PC-3 (cell line): ENCODE results near the gene ARHGAP26.

Experiments used
- CTCF ChIP-seq: fragments of 300-600 bp; sonication (generic); conservative IDR thresholded peaks from 2 replicates; pipeline ENCODE4 v1.5.1; 2017; ENCODE audit warnings: antibody characterized with exemption, low read depth, mild to moderate bottlenecking, low read length
- EZH2 ChIP-seq: fragments of 300-600 bp; sonication (generic); IDR thresholded peaks from one replicate; pipeline ENCODE4 v1.6.1; 2017; ENCODE audit warnings: antibody characterized with exemption, mild to moderate bottlenecking, low read length; ENCODE audit not compliant: unreplicated experiment

- no peak for TF ChIP-seq CTCF
- no peak for TF ChIP-seq EZH2
Measured at GRCh38 chr5:143134900-143135299, 364.7 kb downstream of the ARHGAP26 start.
